NCI-H2227 (cell line): Measurements from ENCODE around the gene SPSB4.

Experiments used
- DNase-seq: peaks from one replicate; lab custom pipeline; 2025; ENCODE audit not compliant: unreplicated experiment; lab: John Stamatoyannopoulos, UW

Gene SPSB4

GRCh38 chr3:141150081-141150830 lies 99.1 kb downstream of the SPSB4 start:
- DNase-seq = no peak

- DNase-seq = no peak
Observed at GRCh38 chr3:141150931-141151330, 99.8 kb downstream of the SPSB4 start.

- DNase-seq = no peak
Observed at GRCh38 chr3:141151439-141151838, 100.3 kb downstream of the SPSB4 start.

- DNase-seq = no peak
Observed at GRCh38 chr3:141152130-141152529, 101.0 kb downstream of the SPSB4 start.

GRCh38 chr3:141152801-141153678 lies 101.9 kb downstream of the SPSB4 start:
- no peak for DNase-seq

- no peak for DNase-seq
Observed at GRCh38 chr3:141153679-141153966, 102.5 kb downstream of the SPSB4 start.

GRCh38 chr3:141164852-141165251 lies 113.7 kb downstream of the SPSB4 start:
- DNase-seq = no peak

- no peak for DNase-seq
Observed at GRCh38 chr3:141167681-141168080, 116.5 kb downstream of the SPSB4 start.

GRCh38 chr3:141170678-141171295 lies 119.6 kb downstream of the SPSB4 start:
- no peak for DNase-seq

- no peak for DNase-seq
Observed at GRCh38 chr3:141174674-141175073, 123.5 kb downstream of the SPSB4 start.

- no peak for DNase-seq
Observed at GRCh38 chr3:141176775-141177174, 125.6 kb downstream of the SPSB4 start.

GRCh38 chr3:141178026-141178425 lies 126.9 kb downstream of the SPSB4 start:
- DNase-seq = no peak

- no peak for DNase-seq
Observed at GRCh38 chr3:141178551-141178950, 127.4 kb downstream of the SPSB4 start.

- DNase-seq = no peak
Observed at GRCh38 chr3:141179983-141180382, 128.8 kb downstream of the SPSB4 start.

- DNase-seq = no peak
Observed at GRCh38 chr3:141181196-141181595, 130.0 kb downstream of the SPSB4 start.

- DNase-seq = no peak
Observed at GRCh38 chr3:141181819-141182218, 130.7 kb downstream of the SPSB4 start.

- no peak for DNase-seq
Observed at GRCh38 chr3:141183606-141184005, 132.5 kb downstream of the SPSB4 start.

GRCh38 chr3:141184430-141184829 lies 133.3 kb downstream of the SPSB4 start:
- DNase-seq = no peak

- DNase-seq = no peak
Observed at GRCh38 chr3:141191097-141191749, 140.1 kb downstream of the SPSB4 start.

GRCh38 chr3:141192345-141192744 lies 141.2 kb downstream of the SPSB4 start:
- DNase-seq = peak; percentile 94

- no peak for DNase-seq
Observed at GRCh38 chr3:141193066-141193830, 142.1 kb downstream of the SPSB4 start.
